HG02623 (cell line): ENCODE results near the gene C1orf87.

Experiments
- ATAC-seq: cut with Tn5 transposase; IDR thresholded peaks from one replicate; pipeline ENCODE4 v1.9.1; 2021; ENCODE audit warnings: moderate library complexity; ENCODE audit not compliant: unreplicated experiment

The C1orf87 gene

GRCh38 chr1:59952065-59952464 is 121.5 kb downstream of the C1orf87 start:
- no peak for ATAC-seq

GRCh38 chr1:59949648-59950047 is 123.9 kb downstream of the C1orf87 start:
- ATAC-seq = no peak

GRCh38 chr1:59948990-59949389 is 124.6 kb downstream of the C1orf87 start:
- ATAC-seq = no peak

DNA sequence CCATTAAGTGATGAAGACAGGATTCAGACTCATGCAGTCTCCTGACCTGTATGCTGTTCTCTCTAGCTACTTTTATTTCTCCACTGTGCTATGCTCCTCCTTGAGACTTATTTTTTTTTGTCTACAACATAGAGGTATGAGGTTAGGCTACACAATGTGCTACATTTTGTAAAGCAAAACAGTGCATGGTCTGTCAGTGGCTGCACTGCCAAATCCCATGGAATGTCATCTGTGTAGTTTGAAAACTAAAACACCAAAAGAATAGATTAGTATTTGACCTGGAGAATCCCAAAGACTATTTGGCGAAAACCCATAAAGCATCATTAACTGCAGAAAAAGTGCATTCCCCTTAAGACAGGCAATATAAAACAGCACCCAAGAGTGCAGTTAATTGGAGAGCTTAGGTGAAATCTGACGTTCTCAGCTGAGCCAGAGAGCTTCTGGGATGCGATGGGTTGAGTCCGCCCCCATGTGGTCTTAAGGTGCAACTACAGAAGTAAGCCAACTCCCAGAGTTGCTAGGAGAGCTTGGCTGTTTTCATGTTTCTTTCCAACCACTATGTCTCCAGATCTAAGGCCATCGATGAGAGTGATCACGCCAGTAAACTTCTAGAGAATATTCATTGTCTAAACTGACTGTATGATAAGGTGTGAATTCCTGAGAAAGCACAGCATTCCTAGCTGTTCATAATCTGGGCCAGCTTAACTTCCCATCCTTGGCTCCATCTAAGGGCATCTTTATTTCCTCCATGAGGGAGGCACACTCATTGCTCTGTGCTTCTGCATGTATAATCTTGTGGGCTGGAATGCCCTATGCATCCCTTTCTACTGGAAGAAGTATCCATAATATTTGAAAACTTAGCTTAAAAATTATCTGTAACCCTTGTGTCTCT is 126.3 kb downstream of the C1orf87 start:
- ATAC-seq = peak; percentile 87

GRCh38 chr1:59945790-59946189 is 127.8 kb downstream of the C1orf87 start:
- no peak for ATAC-seq
